UCSD-AML1 (cell line): ENCODE results near the gene MISFA.
"Not testable (repeated sequence)": the region's sequence is repeated elsewhere in the genome, so short reads cannot be mapped to it uniquely, and the experiment has no call there.

ENCODE experiments used
- DNase-seq: peaks from one replicate; lab custom pipeline; 2025; ENCODE audit not compliant: unreplicated experiment; lab: John Stamatoyannopoulos, UW

MISFA gene

DNA sequence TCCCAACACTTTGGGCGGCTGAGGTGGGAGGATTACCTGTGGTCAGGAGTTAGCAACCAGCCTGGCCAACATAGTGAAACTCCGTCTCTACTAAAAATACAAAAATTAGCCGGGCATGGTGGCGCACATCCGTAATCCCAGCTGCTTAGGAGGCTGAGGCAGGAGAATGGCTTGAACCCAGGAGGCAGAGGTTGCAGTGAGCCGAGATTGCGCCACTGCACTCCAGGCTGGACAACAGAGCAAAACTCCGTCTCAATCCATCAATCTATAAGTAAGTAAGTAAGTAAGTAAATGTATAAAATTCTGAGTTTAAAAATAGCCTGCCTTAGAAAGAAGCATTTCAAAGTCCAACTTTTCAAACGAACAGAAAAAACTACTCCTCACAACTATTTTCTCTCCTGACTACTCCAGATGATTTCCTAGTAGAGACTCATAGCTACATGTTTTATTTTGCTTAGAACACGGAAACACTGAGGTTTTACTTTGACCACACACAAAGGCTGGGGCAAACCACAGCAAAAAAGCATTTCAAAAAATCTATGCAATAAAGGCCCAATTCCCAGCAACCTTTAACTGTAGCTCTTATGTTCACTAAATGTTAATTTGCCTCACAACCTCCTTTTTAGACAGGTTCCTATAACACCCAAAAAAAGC lies 18.2 kb downstream of the MISFA start:
- DNase-seq = no peak

DNA sequence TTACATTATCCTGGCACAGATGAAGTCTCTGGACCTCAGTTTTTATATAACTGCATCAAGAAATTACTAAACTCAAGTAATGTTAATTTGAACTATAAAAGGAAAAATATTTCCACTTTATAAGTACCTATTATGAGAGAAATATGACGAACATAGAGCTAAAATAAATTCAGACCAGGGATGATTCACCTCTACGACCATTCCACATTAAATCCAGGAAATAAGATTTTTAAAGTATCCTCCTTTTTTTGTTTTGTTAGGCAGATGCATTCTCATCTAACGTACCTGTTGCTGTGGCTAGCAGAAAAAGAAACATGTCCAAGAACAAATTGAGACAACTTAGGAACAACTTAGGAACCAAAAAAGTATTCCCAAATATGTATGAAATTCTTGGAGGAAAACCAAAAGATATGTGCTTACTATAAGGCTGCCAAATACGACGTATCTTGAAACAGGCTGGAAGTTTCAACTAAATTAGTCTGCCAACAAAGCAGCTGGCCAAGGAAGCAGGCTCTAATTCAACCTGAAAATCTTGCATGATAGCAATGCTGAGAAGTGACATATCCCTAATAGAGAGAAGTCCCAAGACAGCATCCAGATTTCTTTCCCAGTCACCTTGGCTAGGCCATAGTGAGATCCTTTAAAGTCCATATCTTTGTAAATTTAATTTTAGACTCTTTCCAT lies 18.9 kb downstream of the MISFA start:
- DNase-seq = no peak

DNA sequence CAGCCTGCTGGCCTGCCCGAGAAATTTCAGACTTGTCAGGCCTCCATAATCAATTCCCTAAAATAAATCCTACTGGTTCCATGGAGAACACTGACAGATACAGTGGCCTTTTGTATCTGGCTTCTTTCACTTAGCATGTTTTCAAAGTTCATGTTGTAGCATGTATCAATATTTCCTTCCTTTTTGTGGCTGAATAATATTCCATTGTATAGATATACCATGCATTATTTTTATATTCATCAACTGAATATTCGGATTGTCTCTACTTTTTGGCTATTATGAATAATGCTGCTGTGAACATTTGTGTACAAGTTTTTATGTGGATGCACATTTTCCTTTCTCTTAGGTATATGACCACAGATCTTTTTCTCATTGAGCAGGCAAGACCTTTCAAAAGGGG lies 24.1 kb downstream of the MISFA start:
- no peak for DNase-seq

DNA sequence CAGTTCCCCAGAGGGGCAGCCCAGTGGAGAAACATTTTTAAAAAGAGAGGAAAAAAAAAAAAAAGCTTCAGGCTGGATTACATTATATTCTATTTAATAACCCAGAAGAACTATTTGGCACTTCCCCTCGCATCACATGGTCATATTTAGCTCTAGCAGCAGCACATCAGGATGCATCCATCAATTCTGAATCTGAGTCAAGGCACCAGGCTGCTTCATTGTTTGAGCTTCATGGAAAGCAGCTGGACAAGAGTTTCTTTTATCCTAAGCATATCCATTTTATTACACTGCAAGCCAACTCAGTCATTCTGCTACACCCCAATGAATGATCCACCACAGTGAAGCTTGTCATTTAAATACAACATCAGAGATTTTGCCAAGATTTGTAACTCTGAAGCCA lies 24.6 kb downstream of the MISFA start:
- no peak for DNase-seq

DNA sequence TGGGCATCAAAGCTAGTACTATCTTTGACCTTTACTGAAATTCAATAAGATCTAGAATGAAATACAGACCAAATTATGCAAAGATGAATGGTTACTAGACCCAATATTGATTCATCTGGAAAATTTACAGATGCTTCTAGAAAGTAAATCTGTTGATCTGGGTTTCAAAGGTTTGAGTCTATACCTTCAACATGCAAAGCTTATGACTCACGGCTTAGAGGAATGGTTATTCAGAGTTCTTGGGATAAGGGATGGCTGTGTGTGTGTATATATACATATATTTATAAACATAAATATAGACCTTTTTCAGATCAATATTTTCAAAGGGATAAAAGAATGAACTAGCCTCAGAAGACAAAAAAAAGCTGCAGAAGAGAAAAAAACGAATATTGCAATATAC lies 33.3 kb downstream of the MISFA start:
- no peak for DNase-seq

DNA sequence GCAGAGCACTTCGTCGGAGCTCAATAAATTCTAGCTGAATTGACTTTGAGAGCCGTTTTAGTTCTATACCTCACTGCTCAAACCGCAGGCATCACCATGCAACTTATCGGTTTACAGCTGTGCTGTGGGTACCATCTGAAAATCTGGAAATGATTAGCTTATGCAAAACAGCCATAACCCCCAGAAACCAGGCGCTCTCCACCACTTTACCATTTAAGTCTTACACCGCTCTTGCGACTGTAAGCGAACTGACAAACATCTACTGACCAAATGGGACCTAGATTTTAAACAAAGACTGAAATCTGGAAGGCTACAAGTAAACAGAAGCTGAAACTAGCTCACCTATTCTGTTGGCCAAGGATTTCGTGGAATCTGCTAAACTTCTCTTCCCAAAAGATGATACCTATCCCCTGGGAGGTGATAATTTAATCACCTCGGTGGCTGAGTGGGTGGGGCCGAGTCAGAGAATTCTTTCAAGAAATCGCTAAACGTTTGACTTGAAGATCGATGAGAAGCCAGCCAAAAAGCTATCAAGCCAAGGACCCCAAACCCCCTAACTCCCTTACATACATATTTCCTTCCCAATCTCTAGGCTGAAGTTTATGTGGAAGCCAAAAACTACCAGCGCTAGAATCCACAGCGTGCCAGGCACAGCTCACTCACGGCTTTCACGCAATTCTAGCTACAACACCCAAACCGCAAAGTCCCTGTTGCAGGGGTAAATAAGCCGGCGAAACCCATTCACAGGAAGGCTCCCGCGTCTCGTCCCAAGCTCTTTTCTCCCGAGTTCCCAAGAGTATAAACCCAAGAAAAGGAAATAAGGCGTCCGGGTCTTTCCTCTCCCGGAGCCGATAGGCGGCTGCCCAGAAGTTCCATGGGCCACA lies 33.9 kb downstream of the MISFA start:
- no peak for DNase-seq

DNA sequence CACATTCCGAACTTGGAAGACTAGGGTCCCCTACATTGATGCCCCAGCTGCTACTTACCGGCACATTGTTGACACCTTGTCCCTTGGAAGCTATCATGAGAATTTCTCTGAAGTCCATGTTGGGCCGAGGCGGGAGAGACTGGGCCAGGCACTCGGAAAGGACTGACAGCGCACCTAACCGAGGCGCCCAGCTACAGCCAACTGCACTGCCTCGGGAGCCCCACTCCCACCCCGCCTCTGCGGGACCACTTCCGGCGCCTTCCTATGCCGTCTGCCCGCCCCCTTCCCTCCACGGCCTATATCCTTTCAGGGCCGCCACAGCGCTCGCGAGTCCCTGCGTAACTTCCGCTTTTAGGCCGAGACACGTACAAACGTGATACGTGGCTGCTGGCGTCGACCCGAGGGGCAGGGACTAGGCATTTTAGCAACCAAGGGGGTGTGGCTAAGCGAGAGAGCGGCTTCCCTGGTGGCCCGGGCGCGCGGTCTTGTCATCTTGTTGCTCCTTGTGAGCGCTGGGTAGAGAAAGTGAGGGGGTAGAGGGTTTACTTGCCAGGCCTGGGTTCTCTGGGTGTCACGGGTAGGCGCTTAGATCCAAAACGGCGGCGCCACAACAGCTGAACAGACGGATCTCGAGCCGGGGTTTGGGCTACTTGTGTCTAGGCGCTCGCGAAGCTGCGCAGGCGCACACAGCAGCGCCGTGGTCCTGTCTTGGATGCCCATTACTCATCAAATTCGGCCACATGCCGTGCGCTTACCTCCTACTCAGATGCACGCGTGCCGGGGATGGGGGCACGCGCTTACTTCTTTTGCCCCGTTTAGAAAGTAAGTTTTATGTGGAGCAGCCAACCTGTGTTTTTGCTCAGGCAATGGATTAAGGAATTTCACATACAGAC lies 34.8 kb downstream of the MISFA start, which contains the start of gene SPTY2D1:
SPTY2D1 (minus strand) TSS at position 203 of the 893 bp plus-strand sequence; CDS start at position 118, 85 bp downstream.
- peak; percentile 98 for DNase-seq

DNA sequence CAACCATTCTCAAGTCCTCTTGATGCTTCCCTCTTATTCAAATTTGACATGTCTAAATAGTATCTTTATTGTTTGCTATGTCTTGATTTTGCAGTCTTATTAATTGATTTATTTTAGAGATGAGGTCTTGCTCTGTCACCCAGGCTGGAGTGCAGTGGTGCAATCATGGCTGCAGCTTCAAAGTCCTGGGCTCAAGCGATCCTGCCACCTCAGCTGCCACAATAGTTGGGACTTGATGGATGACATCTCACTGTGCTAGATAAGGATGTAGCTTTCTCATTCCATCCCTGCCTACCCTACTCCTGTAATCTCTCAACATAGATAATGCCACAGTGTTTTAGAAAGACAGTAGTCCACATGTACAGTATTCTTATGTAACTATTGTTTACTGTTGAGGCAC lies 42.1 kb downstream of the MISFA start:
- DNase-seq = no peak

DNA sequence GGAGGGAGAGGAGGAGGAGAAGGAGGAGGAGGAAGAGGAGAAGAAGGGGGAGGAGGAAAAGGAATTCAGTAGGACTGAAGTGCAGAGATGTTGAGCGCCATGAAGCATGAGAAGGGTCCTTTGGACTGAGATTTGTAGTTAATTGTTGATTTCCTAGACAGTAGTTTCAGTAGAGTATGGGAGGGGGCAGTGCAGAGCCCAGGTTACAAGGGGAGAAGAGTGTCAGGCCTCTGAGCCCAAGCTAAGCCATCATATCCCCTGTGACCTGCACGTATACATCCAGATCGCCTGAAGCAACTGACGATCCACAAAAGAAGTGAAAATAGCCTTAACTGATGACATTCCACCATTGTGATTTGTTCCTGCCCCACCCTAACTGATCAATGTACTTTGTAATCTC lies 43.4 kb downstream of the MISFA start:
- not testable (repeated sequence) for DNase-seq

DNA sequence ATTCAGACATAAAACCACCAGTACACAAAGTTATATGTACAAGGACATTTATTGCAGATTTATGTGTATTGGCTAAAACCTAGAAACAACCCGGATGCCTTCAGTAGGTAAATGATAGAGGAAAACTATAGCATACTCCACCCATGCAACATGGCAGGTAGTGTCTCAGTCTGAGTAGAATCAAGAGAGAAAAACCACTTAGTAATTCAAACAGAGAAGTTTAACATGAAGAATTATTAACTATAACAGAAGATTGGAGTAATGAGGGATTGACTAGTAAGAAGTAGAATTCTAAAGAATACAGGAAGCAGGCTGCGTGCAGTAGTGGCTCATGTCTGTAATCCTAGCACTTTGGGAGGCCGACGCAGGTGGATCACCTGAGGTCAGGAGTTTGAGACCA lies 50.8 kb downstream of the MISFA start:
- no peak for DNase-seq

DNA sequence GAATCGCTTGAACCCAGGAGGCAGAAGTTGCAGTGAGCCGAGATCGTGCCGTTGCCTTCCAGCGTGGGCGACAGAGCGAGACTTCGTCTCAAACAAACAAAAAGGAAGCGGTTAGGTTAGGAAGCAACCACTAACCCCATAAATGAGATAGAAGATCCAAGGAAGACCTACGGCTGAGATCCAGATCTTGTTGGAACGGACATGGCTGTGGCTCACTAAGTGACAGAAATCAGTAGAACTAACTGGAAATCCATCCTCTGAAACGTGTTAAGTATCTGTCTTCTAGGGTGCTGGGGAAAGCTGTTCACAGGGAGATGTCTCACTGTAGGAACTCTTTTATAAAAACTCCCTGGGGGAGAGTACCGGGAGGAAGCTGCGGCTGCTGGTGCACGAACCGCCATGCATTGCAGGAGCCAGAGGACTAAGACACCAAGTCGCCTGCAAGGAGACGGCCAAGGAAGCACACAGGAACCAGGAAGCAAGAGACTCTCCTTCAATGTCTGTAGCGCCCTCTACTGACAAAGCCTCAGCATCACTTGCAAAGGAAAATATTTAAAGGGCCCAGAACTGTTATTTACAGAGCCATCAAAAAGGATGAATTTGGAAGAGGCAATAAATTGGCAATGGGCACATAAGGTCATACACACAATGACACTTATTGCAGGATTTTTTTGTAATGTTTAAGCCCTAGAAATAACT lies 51.4 kb downstream of the MISFA start:
- peak; percentile 70 for DNase-seq
